Liver (tissue), 9 donors: ENCODE measurements around the gene ID1. TPM values are rescaled to one million over a fixed set of nuclear protein-coding genes. Genes with fewer than 3 reads are reported as not detected.

ENCODE experiments used
- DNase-seq: peaks from one replicate; pipeline ENCODE4 v3.0.0-alpha.2; 2017; ENCODE audit warnings: low spot score
- H3K27ac ChIP-seq, 2 donors: one replicate each; pipeline ENCODE4 v1.7.0; 2013; ENCODE audit warnings: inconsistent platforms in 2 of 2, low read length in 2 of 2, control low read depth in 1 of 2, low read depth in 1 of 2, mild to moderate bottlenecking in 1 of 2
- H3K27me3 ChIP-seq, 4 donors: one replicate each; pipeline versions ENCODE4 v1.6.1 to v1.7.0; 2013; ENCODE audit warnings: low read length in 3 of 4, inconsistent platforms in 1 of 4, mild to moderate bottlenecking in 1 of 4, moderate library complexity in 1 of 4; ENCODE audit not compliant: control insufficient read depth in 4 of 4, insufficient read depth in 4 of 4
- H3K36me3 ChIP-seq, 4 donors: one replicate each; pipeline versions ENCODE4 v1.6.1 to v1.7.0; 2013; ENCODE audit warnings: low read length in 3 of 4, mild to moderate bottlenecking in 3 of 4, low read depth in 1 of 4, moderate library complexity in 1 of 4; ENCODE audit not compliant: control insufficient read depth in 4 of 4, insufficient read depth in 3 of 4
- H3K4me1 ChIP-seq, 4 donors: one replicate each; pipeline versions ENCODE4 v1.6.1 to v1.7.0; 2013; ENCODE audit warnings: low read length in 3 of 4, mild to moderate bottlenecking in 3 of 4, moderate library complexity in 1 of 4; ENCODE audit not compliant: control insufficient read depth in 4 of 4, insufficient read depth in 4 of 4
- H3K4me3 ChIP-seq, 3 donors: one replicate each; pipeline versions ENCODE4 v1.6.1 to v1.7.0; 2013; ENCODE audit warnings: low read length in 3 of 3, control low read depth in 1 of 3, low read depth in 1 of 3, mild to moderate bottlenecking in 1 of 3
- H3K9ac ChIP-seq, 2 donors: one replicate each; pipeline ENCODE4 v1.7.0; 2013; ENCODE audit warnings: low read length in 2 of 2, mild to moderate bottlenecking in 2 of 2, moderate library complexity in 2 of 2, control low read depth in 1 of 2, low read depth in 1 of 2
- H3K9me3 ChIP-seq, 4 donors: one replicate each; pipeline versions ENCODE4 v1.6.1 to v1.7.0; 2013; ENCODE audit warnings: low read length in 3 of 4; ENCODE audit not compliant: control insufficient read depth in 4 of 4
- FOXA1 ChIP-seq: IDR thresholded peaks from 2 replicates; pipeline ENCODE4 v1.6.1; 2016; ENCODE audit warnings: antibody characterized with exemption
- GABPA ChIP-seq, 2 donors: IDR thresholded peaks in 1 of 2; conservative IDR thresholded peaks in 1 of 2; 2 replicates each; pipeline ENCODE4 v1.6.1; 2016; ENCODE audit warnings: antibody characterized with exemption in 2 of 2, mild to moderate bottlenecking in 1 of 2, moderate library complexity in 1 of 2
- HNF4A ChIP-seq, 2 donors: conservative IDR thresholded peaks; 2 replicates each; pipeline ENCODE4 v1.6.1; 2016; ENCODE audit warnings: antibody characterized with exemption in 2 of 2, mild to moderate bottlenecking in 2 of 2
- HNF4G ChIP-seq: IDR thresholded peaks from 2 replicates; pipeline ENCODE4 v1.6.1; 2016; ENCODE audit warnings: antibody characterized with exemption
- JUND ChIP-seq, 2 donors: IDR thresholded peaks; 2 replicates each; pipeline ENCODE4 v1.6.1; 2016; ENCODE audit warnings: antibody characterized with exemption in 2 of 2
- NR2F2 ChIP-seq: IDR thresholded peaks from 2 replicates; pipeline ENCODE4 v1.6.1; 2016; ENCODE audit warnings: antibody characterized with exemption
- RAD21 ChIP-seq, 2 donors: IDR thresholded peaks; 2 replicates each; pipeline ENCODE4 v1.6.1; 2016; ENCODE audit warnings: antibody characterized with exemption in 2 of 2, mild to moderate bottlenecking in 2 of 2
- RXRA ChIP-seq, 2 donors: IDR thresholded peaks; 2 replicates each; pipeline ENCODE4 v1.6.1; 2017 to 2018; ENCODE audit warnings: antibody characterized with exemption in 2 of 2, mild to moderate bottlenecking in 1 of 2
- SP1 ChIP-seq: IDR thresholded peaks from 2 replicates; pipeline ENCODE4 v1.6.1; 2018; ENCODE audit warnings: antibody characterized with exemption, mild to moderate bottlenecking
- TAF1 ChIP-seq: conservative IDR thresholded peaks from 2 replicates; pipeline ENCODE4 v1.6.1; 2016; ENCODE audit warnings: antibody characterized with exemption, mild to moderate bottlenecking
- YY1 ChIP-seq: IDR thresholded peaks from 2 replicates; pipeline ENCODE4 v1.6.1; 2016; ENCODE audit warnings: antibody characterized with exemption, mild to moderate bottlenecking
- WGBS: extraction: QIAGEN DNeasy Blood & Tissue Kit; methylation state at CpG from one replicate; pipeline ENCODE4 v1.1.7; 2013; 5-methylcytosine and 5-hydroxymethylcytosine counted together
- polyA plus RNA-seq, 2 donors: library from polyadenylated mRNA; stranded (reverse) in 1 of 2; unstranded in 1 of 2; fragments of 200-250 nt in 1 of 2; fragments of >200 nt in 1 of 2; fragmentation: Nextera tagmentation in 1 of 2; extraction: Ambion mirVana in 1 of 2; gene quantifications; one replicate each; pipeline versions ENCODE4 v1.2.1 to v1.2.3, GENCODE V29; 2013 to 2015
- total RNA-seq, 2 donors: library from RNA; depleted of rRNA; stranded (reverse); fragments of >200 nt; gene quantifications; one replicate each; pipeline ENCODE4 v1.2.3, GENCODE V29; 2014
- TF ChIP-seq, protein P1 (sequence below): fragments of 150-350 bp; IDR thresholded peaks from 2 replicates; pipeline ENCODE4 v1.5.1; 2017; ENCODE audit warnings: improper control_type of control experiment, low read depth, low read length; ENCODE audit not compliant: missing input control
- TF ChIP-seq, protein P2 (sequence below): IDR thresholded peaks from 2 replicates; pipeline ENCODE4 v1.6.1; 2016; ENCODE audit warnings: antibody characterized with exemption
- TF ChIP-seq, protein P3 (sequence below): IDR thresholded peaks from 2 replicates; pipeline ENCODE4 v1.6.1; 2016; ENCODE audit warnings: antibody characterized with exemption
- TF ChIP-seq, protein P4 (sequence below): IDR thresholded peaks from 2 replicates; pipeline ENCODE4 v1.6.1; 2016; ENCODE audit warnings: antibody characterized with exemption
- TF ChIP-seq, protein P5 (sequence below): IDR thresholded peaks from 2 replicates; pipeline ENCODE4 v1.6.1; 2016; ENCODE audit warnings: antibody characterized with exemption, mild to moderate bottlenecking
- donor health status: healthy.
- donor health status: healthy.
- donor health status: healthy.
- donor health status: healthy.
- donor health status: healthy.

The ID1 gene
- total and polyA plus RNA-seq, 4 donors, result 33.9 to 117 (median 71.2) TPM

DNA sequence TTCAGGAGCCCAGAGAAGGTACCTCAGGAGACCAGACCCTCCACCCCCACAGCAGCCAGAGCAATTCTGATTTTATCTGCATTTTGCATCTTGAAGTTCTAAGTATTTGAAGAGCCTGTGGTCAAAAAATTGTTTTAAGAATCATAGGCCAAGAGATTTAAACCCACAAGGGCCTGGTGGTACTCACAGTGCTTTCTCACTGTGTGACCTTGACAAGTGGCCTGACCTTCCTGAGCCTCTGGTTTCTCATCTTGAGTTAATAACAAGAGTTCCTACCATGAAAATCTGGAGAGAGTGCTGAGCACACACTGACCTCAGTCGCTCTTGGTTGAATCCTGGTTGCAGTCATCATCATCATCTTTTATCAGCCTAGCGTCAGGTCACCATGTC is 45.4 kb upstream of the ID1 start:
- no peak overlapping the region for H3K27ac ChIP-seq
- WGBS, result 94% methylated on average over 2 of the region's 2 CpGs
- H3K9ac ChIP-seq, result no peak overlapping the region

DNA sequence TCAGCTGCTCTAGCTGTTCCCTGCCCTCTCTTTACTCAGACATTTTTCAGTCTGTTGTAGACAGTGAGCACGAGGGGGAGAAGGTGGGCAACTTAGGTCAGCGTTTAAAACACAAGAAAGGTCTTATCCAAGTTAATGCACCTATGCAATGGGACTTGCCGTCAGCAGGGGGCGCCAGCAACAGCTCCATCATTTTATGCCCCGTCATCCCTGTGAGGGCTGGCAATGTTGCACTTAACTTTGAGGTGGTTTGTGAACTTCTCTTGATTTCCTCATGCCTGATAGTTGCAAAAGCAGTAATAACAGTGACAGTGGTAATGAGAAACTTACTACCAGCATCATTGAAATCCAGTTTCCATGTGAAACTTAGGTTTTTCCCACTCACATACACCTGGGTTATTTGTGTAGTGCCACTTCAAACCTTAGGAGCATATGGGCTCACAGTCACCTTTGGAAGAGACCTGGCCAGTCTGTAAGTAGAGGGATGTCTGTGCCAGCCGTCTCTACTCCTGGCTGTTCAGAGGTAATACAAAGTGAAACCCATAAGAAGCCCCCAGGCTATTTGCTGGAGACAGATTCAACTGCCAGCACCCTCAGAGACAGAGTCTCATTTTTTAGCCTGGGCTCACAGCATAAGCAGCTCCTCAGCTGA is 44.9 kb upstream of the ID1 start:
- H3K4me1 ChIP-seq, result peaks cover 0 to 7% (median 4%) of the 10 kb centered on the region in 4 donors
- peak overlapping the region in 1 of 2 donors; percentile 46 for H3K27ac ChIP-seq
- peak; percentile 83 for DNase-seq
- no peak overlapping the region for H3K4me3 ChIP-seq
- TF ChIP-seq GABPA (IDR thresholded peaks at IDR 0.05 in 1 of 2, conservative IDR thresholded peaks at IDR 0.05 in 1 of 2) (no peak), SP1 (no peak), RXRA (IDR thresholded peaks at IDR 0.05) (peak in 1 of 2 donors; percentile 21), RAD21 (IDR thresholded peaks at IDR 0.05) (peak; percentile 77 to 84), NR2F2 (no peak), HNF4A (conservative IDR thresholded peaks at IDR 0.05) (no peak)
- TF ChIP-seq, protein P1, sequence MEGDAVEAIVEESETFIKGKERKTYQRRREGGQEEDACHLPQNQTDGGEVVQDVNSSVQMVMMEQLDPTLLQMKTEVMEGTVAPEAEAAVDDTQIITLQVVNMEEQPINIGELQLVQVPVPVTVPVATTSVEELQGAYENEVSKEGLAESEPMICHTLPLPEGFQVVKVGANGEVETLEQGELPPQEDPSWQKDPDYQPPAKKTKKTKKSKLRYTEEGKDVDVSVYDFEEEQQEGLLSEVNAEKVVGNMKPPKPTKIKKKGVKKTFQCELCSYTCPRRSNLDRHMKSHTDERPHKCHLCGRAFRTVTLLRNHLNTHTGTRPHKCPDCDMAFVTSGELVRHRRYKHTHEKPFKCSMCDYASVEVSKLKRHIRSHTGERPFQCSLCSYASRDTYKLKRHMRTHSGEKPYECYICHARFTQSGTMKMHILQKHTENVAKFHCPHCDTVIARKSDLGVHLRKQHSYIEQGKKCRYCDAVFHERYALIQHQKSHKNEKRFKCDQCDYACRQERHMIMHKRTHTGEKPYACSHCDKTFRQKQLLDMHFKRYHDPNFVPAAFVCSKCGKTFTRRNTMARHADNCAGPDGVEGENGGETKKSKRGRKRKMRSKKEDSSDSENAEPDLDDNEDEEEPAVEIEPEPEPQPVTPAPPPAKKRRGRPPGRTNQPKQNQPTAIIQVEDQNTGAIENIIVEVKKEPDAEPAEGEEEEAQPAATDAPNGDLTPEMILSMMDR, result peak; percentile 85
- 21% methylated on average over 6 of the region's 6 CpGs for WGBS
- H3K27me3 ChIP-seq, result no peaks in the 10 kb centered on the region
- peaks cover 11 to 36% (median 24%) of the 10 kb centered on the region in 4 donors for H3K36me3 ChIP-seq
- no peak overlapping the region for H3K9ac ChIP-seq
- H3K9me3 ChIP-seq, result no peaks in the 10 kb centered on the region

More for the DNA sequence above, 45.4 kb upstream of the ID1 start:
- Histone ChIP-seq H3K27me3 (no peaks in the 10 kb centered on the region), H3K4me3 (no peak overlapping the region), H3K9me3 (no peaks in the 10 kb centered on the region), H3K36me3 (peaks cover 11 to 41% (median 25%) of the 10 kb centered on the region in 4 donors), H3K4me1 (peaks cover 0 to 7% (median 4%) of the 10 kb centered on the region in 4 donors)
- TF ChIP-seq HNF4G, result no peak
- TF ChIP-seq JUND (IDR thresholded peaks at IDR 0.05), result no peak
- no peak for TF ChIP-seq RAD21 (IDR thresholded peaks at IDR 0.05)
- TF ChIP-seq NR2F2, result no peak
- TF ChIP-seq TAF1, result no peak
- TF ChIP-seq RXRA (IDR thresholded peaks at IDR 0.05), result no peak
- no peak for TF ChIP-seq HNF4A (conservative IDR thresholded peaks at IDR 0.05)
- TF ChIP-seq FOXA1, result no peak
- no peak for DNase-seq

DNA sequence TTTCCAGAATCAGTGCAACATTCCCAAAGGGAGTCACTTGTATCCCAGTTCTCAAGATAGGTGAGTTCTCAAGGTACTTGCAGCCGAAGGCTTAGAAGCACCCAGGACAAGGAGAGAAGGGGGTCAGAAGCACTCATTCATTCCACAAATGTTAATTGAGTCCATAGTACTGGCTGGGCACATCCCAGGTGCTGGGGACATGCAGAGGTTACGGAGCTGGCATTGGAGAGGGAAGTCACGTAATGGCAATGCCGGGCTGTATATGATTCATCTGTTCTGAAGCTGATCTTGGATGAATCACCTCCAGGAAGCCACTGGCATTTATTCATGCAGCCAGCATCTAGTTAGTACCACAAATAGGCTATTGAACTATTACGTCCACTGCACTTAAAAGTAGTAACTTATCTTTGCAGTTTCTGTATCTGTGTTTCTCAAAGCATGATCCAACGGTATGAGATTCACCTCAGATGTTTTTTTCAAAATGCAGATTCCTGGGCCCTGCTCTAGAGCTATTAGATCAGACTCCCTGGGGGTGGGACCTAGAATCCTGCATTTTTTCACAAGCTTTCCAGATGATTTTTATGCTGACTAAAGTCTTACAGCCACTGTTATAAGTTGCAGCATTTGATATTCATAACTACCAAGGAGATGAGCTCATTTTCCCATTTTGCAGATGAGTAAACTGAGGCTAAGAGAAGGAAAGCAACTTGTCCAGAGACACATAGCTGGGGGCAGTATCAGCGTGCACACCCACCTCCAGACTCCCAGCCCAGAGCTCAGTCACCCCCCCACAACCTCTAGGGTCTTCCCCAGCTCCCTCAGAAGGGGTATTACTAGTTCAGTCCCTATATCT is 44.1 kb upstream of the ID1 start:
- peak overlapping the region in 1 of 2 donors; percentile 46 for H3K27ac ChIP-seq
- DNase-seq, result no peak
- H3K4me1 ChIP-seq, result peaks cover 0 to 7% (median 4%) of the 10 kb centered on the region in 4 donors
- no peaks in the 10 kb centered on the region for H3K27me3 ChIP-seq
- WGBS, result 82% methylated on average over 7 of the region's 7 CpGs
- peaks cover 11 to 34% (median 20%) of the 10 kb centered on the region in 4 donors for H3K36me3 ChIP-seq
- H3K9me3 ChIP-seq, result no peaks in the 10 kb centered on the region
- no peak overlapping the region for H3K9ac ChIP-seq
- H3K4me3 ChIP-seq, result no peak overlapping the region
- TF ChIP-seq, protein P2, sequence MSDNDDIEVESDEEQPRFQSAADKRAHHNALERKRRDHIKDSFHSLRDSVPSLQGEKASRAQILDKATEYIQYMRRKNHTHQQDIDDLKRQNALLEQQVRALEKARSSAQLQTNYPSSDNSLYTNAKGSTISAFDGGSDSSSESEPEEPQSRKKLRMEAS, result no peak
- TF ChIP-seq, protein P3, sequence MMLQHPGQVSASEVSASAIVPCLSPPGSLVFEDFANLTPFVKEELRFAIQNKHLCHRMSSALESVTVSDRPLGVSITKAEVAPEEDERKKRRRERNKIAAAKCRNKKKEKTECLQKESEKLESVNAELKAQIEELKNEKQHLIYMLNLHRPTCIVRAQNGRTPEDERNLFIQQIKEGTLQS, result no peak
- TF ChIP-seq SP1, result no peak
- TF ChIP-seq RXRA (IDR thresholded peaks at IDR 0.05), result no peak
- TF ChIP-seq JUND (IDR thresholded peaks at IDR 0.05), result no peak
- TF ChIP-seq YY1, result no peak
- TF ChIP-seq, protein P4, sequence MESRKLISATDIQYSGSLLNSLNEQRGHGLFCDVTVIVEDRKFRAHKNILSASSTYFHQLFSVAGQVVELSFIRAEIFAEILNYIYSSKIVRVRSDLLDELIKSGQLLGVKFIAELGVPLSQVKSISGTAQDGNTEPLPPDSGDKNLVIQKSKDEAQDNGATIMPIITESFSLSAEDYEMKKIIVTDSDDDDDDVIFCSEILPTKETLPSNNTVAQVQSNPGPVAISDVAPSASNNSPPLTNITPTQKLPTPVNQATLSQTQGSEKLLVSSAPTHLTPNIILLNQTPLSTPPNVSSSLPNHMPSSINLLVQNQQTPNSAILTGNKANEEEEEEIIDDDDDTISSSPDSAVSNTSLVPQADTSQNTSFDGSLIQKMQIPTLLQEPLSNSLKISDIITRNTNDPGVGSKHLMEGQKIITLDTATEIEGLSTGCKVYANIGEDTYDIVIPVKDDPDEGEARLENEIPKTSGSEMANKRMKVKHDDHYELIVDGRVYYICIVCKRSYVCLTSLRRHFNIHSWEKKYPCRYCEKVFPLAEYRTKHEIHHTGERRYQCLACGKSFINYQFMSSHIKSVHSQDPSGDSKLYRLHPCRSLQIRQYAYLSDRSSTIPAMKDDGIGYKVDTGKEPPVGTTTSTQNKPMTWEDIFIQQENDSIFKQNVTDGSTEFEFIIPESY, result no peak
- no peak for TF ChIP-seq NR2F2
- TF ChIP-seq, protein P5, sequence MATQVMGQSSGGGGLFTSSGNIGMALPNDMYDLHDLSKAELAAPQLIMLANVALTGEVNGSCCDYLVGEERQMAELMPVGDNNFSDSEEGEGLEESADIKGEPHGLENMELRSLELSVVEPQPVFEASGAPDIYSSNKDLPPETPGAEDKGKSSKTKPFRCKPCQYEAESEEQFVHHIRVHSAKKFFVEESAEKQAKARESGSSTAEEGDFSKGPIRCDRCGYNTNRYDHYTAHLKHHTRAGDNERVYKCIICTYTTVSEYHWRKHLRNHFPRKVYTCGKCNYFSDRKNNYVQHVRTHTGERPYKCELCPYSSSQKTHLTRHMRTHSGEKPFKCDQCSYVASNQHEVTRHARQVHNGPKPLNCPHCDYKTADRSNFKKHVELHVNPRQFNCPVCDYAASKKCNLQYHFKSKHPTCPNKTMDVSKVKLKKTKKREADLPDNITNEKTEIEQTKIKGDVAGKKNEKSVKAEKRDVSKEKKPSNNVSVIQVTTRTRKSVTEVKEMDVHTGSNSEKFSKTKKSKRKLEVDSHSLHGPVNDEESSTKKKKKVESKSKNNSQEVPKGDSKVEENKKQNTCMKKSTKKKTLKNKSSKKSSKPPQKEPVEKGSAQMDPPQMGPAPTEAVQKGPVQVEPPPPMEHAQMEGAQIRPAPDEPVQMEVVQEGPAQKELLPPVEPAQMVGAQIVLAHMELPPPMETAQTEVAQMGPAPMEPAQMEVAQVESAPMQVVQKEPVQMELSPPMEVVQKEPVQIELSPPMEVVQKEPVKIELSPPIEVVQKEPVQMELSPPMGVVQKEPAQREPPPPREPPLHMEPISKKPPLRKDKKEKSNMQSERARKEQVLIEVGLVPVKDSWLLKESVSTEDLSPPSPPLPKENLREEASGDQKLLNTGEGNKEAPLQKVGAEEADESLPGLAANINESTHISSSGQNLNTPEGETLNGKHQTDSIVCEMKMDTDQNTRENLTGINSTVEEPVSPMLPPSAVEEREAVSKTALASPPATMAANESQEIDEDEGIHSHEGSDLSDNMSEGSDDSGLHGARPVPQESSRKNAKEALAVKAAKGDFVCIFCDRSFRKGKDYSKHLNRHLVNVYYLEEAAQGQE, result no peak
